ENCODE measurements around the gene OXLD1. TPM values are rescaled to one million over a fixed set of nuclear protein-coding genes. Genes with fewer than 3 reads are reported as not detected.

Gene OXLD1
- 12.0 TPM for polyA plus RNA-seq (ENCODE audit: insufficient read length)

DNA sequence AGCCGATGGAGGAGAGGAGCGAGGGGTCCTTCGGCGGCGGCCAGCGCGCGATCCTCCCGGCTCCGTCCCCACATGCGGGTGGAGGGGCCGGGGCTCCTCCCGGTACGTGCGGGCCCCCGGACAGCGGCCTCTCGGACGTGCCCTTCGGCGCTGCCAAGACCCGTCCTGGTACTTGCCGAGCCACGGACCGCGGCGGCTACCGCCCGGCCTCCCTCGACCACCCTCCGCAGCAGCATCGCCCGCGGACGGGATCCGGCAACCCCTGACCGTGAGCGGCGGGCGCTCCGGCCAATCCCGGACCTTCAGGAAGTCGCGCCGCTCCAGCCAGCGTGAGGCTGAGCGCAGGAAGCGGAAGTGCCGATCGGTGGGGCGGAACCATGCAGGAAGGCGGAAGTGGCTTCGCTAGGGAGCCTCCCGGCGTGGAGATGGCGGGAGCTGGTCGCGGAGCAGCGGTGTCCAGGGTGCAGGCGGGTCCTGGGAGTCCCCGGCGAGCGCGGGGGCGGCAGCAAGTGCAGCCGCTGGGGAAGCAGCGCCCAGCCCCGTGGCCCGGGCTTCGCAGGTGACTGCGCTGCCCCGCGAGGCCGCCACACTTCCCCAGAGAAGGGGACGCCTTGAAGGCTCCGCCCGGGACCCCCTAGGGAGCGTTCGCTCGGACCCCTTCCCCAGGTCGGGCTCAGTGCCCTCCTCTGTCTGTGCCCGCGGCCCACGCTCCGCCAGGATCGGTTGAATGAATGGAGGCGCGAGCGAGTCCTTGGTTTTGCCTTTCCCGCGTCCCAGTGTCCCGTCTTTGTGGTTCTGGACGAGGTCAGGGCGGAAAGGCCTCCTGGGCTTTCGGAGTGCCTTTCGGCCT lies at the start of gene OXLD1, which contains the start of gene CCDC137:
Gene OXLD1, minus strand, starts transcription at position 264 of the 850 bp plus-strand sequence. Its CDS starts 28 bp downstream, at position 236.
Gene CCDC137, plus strand, starts transcription at position 396 of the 850 bp plus-strand sequence. Its CDS starts 30 bp downstream, at position 426.
- peak; percentile 95 for DNase-seq

DNA sequence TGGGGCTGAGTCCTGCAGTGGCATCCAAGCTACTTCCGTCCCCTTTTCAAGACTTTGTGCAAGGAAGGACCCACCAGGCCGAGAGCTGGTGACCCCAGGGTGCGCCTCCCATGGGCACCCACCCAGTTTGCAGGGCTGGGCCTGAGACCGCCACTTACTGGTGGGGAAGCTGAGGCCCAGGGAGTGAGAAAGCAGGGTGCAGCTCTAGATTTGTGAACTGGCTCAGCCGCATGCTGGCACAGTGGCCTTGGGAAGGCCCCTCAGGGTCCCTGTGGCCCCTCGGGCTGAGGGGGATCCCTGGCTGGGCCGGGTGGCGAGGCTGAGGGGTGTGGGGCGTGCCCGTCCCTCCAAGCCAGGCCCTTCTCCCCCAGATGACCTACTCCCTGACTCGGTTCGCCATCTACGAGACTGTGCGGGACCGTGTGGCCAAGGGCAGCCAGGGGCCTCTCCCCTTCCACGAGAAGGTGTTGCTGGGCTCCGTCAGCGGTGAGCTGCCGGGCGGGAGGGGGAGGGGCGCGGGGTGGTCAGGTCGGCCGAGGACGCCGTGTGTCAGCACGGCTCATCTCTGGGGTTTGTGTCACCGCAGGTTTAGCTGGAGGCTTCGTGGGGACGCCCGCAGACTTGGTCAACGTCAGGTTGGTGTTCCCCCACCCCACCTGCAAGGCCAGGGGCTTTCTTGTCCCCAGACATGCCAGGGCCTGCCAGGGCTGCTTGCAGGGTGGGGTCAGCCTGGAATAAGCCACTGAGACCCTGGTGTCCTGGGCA lies 48.9 kb upstream of the OXLD1 start:
- no peak for DNase-seq

DNA sequence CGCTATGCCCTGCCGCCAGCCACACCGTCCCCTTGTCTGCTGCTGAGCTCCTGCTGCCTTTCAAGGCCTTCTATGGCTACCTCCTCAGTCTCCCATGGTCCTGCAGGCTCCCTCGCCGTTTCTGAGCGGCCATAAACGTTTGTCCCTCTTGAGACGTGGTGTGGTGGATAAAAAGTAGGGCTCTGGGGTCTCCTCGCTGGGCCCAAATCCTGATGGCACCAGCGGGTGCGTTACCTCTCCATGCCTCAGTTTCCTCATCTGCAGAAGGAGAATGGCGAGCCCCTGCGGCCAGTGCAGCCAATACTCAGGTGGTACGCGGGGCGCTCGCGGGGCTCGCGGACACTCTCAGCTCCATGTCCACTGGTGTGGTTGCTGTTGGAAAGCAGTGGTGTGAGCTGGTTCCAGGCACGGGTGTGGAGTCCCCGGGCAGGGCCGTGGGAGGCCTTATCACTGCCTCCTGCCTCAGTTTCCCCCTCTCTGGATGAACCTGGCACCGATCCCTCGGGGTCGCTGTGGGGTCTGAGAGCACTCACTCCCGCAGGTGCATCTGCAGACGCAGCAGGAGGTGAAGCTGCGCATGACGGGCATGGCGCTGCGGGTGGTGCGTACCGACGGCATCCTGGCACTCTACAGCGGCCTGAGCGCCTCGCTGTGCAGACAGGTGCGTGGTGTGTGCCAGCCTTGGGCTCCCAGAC lies 48.2 kb upstream of the OXLD1 start:
- no peak for DNase-seq

DNA sequence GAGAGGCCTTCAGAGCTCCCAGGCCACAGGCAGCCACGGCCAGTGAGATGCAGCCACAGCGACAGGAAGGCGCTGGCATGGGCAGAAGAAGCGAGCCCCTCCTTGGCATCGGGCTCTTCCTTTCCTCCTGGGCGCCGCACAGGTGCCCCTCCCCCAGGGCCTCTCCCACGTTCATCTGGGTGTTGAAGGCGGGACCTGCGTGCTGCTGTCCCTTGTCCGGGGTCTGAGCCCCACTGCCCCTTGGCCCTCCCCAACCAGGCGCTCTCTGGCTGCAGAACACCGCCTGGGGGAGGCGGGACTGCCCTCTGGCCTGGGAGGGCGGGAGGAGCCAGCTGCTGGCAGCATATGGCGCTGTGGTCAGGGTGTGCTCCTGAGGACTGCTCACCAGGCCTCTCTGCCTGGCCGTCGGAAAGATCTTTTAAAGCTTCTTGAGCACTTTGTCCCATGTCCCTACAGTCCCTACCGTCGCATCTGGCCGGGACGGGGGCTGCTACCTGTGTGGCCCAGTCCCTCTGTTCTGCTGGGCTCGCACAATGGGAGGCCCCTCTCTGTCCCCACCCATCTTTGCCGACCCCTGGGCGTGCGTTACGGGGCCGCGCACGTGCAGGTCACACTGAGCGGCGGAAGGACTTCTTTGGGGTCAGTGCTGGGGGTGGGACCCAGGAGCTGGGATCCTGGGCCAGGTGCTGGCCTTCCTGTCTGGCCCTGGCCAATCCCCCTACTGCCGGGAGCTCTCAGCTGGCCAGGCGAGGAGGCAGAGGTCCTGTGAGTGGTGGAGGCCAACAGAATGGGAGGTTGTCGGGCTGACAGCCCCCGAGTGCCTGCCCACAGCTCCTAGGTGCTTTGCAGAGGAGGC lies 47.4 kb upstream of the OXLD1 start:
- DNase-seq = no peak

DNA sequence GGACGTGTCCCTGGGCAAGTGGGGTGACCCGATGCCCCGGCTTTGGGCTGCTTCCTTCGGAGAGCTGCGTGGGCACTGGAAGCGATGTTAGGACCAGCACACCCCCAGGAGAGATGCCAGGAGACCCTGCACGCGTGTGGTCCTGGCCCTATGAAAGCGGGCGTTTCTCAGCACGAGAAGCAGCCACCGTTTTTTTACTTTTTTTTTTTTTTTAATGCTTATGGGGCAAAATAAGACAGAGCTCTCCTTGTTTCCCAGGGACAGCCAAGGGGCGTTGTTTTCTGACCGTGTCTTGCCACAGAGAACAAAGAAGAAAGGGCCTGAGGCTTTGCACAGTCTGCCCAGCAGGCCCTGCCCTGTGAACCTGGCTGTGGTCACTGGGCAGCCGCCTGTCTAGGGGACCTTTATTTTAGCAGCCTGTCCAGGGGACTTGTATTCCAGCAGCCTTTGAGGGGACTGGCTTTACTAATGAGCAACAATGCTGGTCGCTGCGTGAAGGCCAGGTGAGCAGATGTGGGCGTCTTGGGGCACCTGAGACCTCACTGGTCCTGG lies 46.7 kb upstream of the OXLD1 start:
- no peak for DNase-seq

DNA sequence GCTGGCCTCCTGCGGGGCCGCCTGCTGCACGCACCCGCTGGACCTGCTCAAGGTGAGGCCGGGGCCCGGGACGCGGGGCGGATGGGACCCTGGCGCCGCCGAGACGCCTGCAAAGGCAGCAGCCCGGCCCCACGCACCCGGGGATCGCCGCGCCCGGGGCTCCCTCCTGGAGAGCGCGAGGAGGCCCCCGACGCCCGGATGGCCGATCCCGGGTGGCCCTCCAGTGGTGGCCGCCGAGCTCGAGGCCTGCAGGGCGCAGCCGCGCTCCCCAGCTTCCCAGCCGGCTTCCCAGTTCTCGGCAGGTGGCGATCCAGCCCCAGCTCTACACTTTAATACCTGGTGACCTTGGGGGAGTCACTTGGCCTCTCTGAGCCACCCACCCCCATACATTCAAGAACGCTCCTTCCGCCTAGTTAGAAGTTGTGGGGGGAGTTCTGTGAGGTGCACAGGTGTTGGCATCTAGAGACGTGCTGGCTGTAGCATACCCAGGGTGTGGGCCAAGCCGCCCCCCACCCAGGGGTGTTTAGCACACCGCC lies 46.1 kb upstream of the OXLD1 start:
- no peak for DNase-seq

DNA sequence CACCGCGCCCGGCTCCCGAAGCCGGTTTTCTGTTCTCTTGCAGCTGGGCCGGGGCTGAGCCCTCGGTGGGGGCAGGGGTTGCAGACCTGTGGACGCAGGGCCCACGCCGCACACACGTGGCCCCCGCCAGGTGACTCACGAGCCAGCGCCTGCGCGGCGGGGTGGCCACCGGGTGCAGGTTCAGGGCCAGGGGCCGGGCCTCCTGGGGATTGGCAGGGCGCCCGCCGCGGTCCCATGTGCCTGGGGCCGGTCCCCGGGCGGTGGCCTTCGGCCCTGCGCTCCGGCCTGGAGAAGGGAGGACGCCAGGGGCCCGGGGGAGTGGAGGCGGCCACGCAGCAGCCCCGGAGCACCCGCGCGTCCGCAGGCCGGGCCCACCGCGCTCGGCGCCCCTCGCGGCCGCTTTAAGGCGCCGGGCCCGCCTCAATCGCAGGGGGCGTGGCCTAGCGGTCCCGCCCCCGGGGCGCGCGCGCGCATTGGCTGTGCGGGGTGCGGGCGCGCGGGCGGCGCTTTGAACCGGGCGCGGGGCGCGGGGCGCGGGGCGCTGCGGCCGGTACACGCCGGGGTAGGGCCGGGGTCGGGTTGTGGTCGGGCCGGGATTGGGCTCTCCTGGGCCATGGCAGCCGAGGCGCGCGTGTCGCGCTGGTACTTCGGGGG lies 45.5 kb upstream of the OXLD1 start, which contains the start of gene SLC25A10:
Gene SLC25A10, plus strand, starts transcription at position 471 of the 654 bp plus-strand sequence. Its CDS starts 143 bp downstream, at position 614.
- DNase-seq = peak; percentile 84

DNA sequence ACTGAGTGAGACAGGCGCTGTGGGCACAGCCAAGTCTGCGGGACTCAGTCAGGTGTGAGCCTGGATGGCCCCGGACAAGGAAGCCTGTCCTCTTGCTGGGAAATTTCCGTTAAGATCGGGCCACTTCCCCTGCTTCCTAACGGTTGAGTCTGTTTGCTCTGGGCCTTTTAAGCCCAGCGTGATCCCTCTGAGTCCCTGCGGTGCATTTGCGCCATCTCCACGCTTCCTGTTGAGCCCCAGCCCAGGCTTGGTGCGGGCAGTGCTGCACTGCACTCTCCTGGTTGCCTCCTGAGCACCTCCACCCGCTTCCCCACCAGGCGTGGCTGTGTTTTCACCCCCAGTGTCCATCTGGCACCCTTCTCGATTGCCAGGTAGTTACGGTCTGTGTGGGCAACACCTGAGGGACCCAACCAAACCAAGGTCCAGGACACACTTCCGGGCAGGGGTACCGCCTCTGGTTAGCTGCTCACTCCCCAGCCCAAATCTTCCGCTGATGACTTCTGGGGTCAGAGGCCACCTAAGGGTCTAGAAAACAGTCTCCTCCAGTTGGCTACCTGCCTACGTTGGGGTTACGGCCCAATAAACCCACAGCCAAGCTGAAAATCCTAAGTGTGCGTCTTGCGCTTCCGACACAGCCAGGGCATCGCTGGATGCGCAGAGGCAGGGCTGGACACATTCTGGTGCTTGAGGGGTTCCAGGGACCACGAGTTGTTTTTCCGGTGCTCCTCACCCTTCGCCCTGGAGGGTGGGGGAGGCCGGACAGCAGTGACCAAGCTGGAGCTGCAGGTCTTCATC lies 44.3 kb upstream of the OXLD1 start:
- DNase-seq = no peak

DNA sequence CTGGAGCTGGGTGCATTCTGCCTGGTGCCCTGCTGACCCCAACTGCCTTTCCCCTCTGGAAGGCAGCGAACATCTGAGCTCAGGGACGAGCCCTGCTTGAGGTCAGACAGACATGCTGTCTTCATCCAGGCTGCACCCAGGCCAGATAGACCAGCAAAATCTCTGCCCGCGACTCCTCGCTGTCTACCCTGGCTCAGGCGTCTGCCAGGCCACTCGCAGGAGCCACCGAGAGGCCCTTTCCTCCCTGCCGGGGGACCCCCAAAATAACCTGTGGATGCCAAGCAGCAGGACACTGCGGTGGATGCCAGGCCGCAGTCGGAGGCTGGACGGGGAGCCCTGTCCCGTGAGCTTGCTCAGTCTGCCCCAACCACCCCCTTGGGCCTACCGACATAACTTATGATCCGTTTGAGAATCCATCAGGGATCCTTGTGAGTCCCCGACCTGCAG lies 42.4 kb upstream of the OXLD1 start:
- DNase-seq = no peak

DNA sequence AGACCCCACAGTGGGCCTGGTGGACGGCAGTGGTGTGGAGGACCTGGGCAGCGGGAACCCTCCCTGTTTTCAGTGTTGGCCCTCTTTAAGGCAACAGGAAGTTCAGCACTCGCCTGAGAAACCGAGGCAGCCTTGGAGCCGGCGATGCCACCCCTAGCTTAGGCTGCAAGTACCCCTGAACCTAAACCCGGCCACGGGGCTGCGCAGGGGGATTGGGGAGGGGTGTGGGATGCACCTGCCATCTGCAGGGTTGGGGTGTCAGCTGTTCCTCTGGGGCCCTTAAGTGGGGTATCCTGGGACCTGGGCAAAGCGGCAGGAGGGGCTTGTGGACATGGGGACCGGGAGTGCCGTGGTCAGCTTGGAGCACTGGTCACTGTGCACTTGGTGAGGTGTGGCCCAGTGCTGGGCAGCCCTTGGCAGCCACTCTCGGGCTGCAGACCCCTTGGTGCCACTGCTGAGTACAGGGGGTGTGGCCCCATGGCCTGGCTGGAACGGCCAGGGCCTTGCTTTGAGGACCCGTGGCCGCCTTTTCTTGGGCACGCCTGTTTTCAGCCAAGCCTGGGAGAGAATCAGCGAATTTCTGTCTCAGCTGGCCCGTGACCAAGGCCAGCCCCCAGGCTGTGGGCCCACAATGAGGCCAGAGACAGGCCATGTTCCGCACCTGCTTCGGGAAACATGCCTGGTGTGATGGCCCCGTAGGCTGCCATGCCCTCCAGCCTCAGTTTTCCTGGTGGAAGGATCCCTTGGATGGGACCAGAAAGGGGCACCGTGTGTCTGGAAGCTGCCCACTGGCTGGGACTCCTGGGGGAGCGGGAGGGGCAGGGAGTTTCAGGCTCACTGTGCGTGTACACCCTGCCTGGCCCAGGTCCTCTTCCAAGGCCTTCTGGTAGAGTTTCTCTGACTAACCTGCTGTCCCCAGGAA lies 41.6 kb upstream of the OXLD1 start:
- DNase-seq = no peak

DNA sequence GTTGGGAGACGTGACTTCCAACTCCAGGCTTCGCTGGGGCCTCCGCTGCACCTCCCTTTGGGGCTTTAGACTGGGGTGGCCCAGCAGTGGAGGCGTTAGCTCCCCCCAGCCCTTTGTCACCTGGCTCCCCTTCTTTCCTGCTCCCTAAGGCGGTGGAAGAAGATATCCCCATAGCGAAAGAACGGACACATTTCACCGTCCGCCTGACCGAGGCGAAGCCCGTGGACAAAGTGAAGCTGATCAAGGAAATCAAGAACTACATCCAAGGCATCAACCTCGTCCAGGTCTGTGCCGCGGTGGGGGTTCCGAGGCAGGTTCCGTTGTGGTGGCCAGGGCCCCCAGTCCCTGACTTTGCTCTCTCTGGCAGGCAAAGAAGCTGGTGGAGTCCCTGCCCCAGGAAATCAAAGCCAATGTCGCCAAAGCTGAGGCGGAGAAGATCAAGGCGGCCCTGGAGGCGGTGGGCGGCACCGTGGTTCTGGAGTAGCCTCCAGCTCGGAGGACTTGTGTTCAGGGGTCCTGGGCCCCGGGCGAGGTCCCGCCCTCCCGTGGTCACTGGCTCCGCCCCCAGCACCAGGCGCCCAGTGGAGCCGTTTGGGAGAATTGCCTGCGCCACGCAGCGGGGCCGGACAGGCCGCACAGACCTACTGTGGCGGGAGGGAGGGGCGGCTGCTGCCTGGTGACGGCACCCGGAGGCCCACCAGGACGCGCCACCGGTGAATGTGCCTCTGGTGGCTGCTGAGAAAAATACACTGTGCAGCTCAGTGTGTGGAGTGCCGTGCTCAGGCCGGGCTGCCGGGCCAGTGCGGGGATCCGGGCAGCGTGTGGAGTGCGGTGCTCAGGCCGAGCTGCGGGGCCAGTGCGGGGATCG lies 40.6 kb upstream of the OXLD1 start:
- no peak for DNase-seq

DNA sequence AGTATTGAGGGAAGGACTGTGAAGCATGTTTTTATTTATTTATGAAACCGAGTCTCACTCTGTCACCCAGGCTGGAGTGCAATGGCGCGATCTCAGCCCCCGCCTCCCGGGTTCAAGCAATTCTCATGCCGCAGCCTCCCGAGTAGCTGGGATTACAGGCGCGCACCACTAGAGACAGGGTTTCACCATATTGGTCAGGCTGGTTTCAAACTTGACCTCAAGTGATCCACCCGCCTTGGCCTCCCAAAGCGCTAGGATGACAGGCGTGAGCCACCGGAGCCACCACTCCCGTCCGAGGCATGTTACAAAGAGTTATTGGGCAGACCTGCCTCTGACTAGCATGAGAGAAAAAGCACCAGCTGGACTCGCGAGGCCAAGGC lies 39.8 kb upstream of the OXLD1 start:
- no peak for DNase-seq

DNA sequence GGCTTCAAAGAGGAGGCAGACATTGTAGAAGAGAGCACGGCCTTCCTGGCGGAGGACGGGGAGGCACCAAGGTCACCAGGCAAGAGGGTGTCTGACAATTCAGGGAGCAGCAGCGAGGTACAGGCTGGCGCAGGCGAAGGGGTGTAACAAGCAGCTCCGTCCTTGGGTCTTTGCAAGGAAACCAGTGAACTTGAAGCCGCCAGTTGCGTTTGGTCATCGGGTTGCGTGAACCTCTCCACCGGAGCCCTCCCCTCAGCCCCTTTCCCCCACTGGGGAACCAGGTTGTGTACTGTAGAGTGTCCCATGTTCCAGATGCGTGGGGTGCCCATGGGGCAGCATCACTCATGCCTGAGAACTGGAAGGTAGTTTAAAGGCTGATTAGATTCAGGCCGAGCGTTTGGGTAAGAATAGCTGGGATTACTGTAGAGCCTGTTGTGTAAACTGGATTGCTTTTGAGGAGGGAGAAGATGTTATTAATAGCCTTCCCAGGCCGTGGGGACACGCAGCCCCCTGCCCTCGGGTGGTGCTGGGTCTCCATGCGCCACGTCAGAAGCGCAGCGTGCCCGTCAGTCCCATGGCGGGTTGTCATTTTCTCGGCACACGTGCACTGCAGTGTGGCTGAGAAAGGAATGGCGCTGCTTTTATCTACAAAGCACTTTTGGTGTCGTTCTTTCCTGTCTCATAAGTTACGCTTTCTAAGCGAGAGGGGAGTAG lies 39.3 kb upstream of the OXLD1 start:
- DNase-seq = no peak

DNA sequence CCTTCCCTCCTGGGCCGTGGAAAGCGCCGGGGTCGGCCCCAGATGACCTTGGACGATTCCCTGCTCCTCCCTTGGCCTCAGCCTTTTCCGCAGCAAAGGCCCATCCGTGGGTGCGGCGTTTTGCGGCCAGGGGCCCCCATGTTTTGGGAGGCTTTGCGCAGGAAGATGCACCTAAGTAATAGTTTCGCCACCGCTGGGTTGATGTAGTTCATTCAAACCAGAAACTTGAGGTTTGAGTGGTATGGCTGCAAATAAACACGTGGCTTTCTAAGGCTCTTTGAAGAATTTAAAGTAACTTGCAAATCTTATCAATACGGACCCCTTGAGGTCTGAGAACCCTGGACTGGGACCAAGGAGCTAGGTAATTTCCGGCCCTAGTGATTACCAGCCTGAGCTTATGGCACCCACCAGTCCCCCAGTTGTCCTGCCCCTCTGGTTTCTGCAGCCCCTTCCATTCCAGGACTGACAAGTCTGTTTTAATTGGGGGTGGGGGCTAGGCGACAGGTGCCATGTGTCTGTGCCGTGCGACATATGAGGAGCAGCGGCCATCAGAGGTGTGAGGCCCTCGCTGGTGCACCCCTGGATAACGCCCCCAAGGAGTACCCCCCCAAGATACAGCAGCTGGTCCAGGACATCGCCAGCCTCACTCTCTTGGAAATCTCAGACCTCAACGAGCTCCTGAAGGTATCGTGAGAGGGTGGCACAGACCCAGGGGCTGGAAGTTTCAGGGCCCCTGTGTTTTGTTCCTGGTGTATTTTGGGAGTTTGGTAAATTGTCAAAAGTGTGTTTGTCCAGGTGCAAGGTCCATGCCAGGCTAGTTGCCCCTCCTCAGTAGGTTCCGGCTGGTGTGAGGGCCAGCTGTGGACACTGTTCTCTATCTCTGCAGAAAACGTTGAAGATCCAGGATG lies 37.6 kb upstream of the OXLD1 start:
- DNase-seq = no peak

DNA sequence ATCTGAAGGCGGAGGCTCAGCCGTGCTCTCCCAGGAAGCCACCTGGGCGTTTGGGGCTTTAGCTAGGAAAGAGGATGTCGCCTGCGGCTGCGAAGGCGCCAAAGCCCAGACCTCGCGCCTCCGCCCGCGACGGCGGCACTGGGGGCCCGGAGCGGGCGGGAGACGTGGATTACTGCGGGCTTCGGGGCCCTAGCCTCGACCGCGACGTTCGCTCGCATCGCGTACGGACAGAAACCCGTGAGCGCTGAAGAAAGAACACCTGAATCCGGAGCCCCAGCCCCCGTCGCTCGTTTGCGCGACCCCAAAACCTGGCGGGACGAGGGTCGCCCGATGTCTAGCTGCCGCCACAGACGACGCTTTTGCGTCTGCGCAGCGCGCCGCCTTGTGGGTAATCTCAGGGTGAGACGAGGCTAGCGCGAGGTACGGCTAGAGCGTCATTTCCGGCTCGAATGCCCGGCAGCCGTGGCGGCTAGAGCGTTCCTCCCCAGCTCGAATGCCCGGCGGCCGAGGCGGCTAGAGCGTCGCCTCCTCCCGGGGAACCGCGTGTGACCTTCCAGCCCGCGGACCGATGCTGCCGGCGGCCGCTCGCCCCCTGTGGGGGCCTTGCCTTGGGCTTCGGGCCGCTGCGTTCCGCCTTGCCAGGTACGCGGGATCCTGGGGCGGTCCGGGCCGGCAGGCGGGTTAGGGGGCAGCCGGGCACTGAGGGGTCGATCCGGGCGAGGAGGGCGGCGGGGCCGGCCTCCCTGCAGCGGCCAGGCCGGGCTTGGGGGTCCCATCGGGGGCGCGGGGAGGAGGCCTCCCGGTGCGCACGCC lies 36.7 kb upstream of the OXLD1 start, which contains the start of gene MRPL12:
Gene MRPL12, plus strand, starts transcription at position 434 of the 813 bp plus-strand sequence. Its CDS starts 135 bp downstream, at position 569.
- DNase-seq = peak; percentile 94

All from hindlimb muscle (tissue), 1 donor.